Colonic mucosa (tissue), 4 donors: ENCODE measurements around the gene DUSP2. TPM values are rescaled to one million over a fixed set of nuclear protein-coding genes. Genes with fewer than 3 reads are reported as not detected.

ENCODE experiments used
- DNase-seq: peaks from one replicate; pipeline ENCODE4 v3.0.0-alpha.2; 2020
- H3K27ac ChIP-seq: fragments of 200-600 bp; one replicate; pipeline ENCODE4 v1.8.0; 2021
- H3K27me3 ChIP-seq: fragments of 200-600 bp; one replicate; pipeline ENCODE4 v1.8.0; 2021
- H3K36me3 ChIP-seq: fragments of 200-600 bp; one replicate; pipeline ENCODE4 v1.8.0; 2021
- H3K4me1 ChIP-seq: fragments of 200-600 bp; one replicate; pipeline ENCODE4 v1.8.0; 2021; ENCODE audit warnings: mild to moderate bottlenecking
- H3K4me3 ChIP-seq: fragments of 200-600 bp; one replicate; pipeline ENCODE4 v1.8.0; 2021
- H3K9ac ChIP-seq, 2 donors: one replicate each; pipeline ENCODE4 v1.7.0; 2013; ENCODE audit warnings: control low read depth in 2 of 2, low read depth in 2 of 2, low read length in 2 of 2
- H3K9me3 ChIP-seq: fragments of 200-600 bp; one replicate; pipeline ENCODE4 v1.8.0; 2021
- CTCF ChIP-seq: fragments of 200-600 bp; IDR thresholded peaks from one replicate; pipeline ENCODE4 v1.8.0; 2022; ENCODE audit warnings: antibody characterized with exemption, mild to moderate bottlenecking
- intact Hi-C: fragments of 100-400 bp; cut with DNase I; formaldehyde crosslinking; loops from one replicate; pipeline ENCODE4 v1.14.1; 2022
- total RNA-seq, 2 donors: library from RNA; stranded (reverse); fragmentation: NEBNext Ultra II Directional in 1 of 2; extraction: Animal tissue kit (Norgen Biotek cat#: 25700) in 1 of 2; gene quantifications; one replicate each; pipeline ENCODE4 v1.2.1, GENCODE V29; 2021
- donor health status: healthy.
- donor health status: DM: no; HTN: no; CAD: no.
- donor health status: DM: no; HTN: no; CAD: no.

The DUSP2 gene
- total RNA-seq, 2 donors from 2014 or later: 1.6 to 5.1 TPM

GRCh38 chr2:96109361-96109680, 35.9 kb downstream of the DUSP2 start:
- H3K36me3 ChIP-seq: no peaks in the 10 kb centered on the region
- no peak overlapping the region for H3K27ac ChIP-seq
- intact Hi-C loops: no loop called here
- H3K27me3 ChIP-seq: no peaks in the 10 kb centered on the region
- no peak overlapping the region for H3K4me3 ChIP-seq
- H3K9ac ChIP-seq: no peak overlapping the region
- no peak for DNase-seq
- no peaks in the 10 kb centered on the region for H3K4me1 ChIP-seq
- H3K9me3 ChIP-seq: no peaks in the 10 kb centered on the region
- no peak for TF ChIP-seq CTCF

- H3K9ac ChIP-seq: no peak overlapping the region
- intact Hi-C loops: no loop called here
These were observed 36.5 kb downstream of the DUSP2 start for GRCh38 chr2:96108541-96109360.

GRCh38 chr2:96108151-96108540, 37.1 kb downstream of the DUSP2 start:
- no peak overlapping the region for H3K27ac ChIP-seq
- intact Hi-C loops: no loop called here

More at GRCh38 chr2:96108541-96109360, 36.5 kb downstream of the DUSP2 start:
- Histone ChIP-seq H3K36me3 (no peaks in the 10 kb centered on the region), H3K9me3 (no peaks in the 10 kb centered on the region), H3K27ac (no peak overlapping the region), H3K27me3 (no peaks in the 10 kb centered on the region), H3K4me1 (no peaks in the 10 kb centered on the region), H3K4me3 (no peak overlapping the region)
- no peak for TF ChIP-seq CTCF
- DNase-seq: no peak

GRCh38 chr2:96107708-96108065, 37.6 kb downstream of the DUSP2 start:
- H3K4me1 ChIP-seq: no peaks in the 10 kb centered on the region
- TF ChIP-seq CTCF: no peak
- no peaks in the 10 kb centered on the region for H3K36me3 ChIP-seq
- no peak for DNase-seq
- H3K27ac ChIP-seq: no peak overlapping the region
- H3K9me3 ChIP-seq: no peaks in the 10 kb centered on the region
- H3K4me3 ChIP-seq: no peak overlapping the region
- no peaks in the 10 kb centered on the region for H3K27me3 ChIP-seq
- no peak overlapping the region for H3K9ac ChIP-seq
- intact Hi-C loops: no loop called here

More at GRCh38 chr2:96108151-96108540, 37.1 kb downstream of the DUSP2 start:
- DNase-seq: no peak
- Histone ChIP-seq H3K36me3 (no peaks in the 10 kb centered on the region), H3K27me3 (no peaks in the 10 kb centered on the region), H3K4me1 (no peaks in the 10 kb centered on the region), H3K4me3 (no peak overlapping the region), H3K9ac (no peak overlapping the region), H3K9me3 (no peaks in the 10 kb centered on the region)
- no peak for TF ChIP-seq CTCF

- intact Hi-C loops: no loop called here
- no peak overlapping the region for H3K27ac ChIP-seq
- no peaks in the 10 kb centered on the region for H3K27me3 ChIP-seq
- TF ChIP-seq CTCF: no peak
- no peaks in the 10 kb centered on the region for H3K36me3 ChIP-seq
- no peak for DNase-seq
- no peaks in the 10 kb centered on the region for H3K4me1 ChIP-seq
- no peak overlapping the region for H3K9ac ChIP-seq
- H3K4me3 ChIP-seq: no peak overlapping the region
- no peaks in the 10 kb centered on the region for H3K9me3 ChIP-seq
These were observed 38.1 kb downstream of the DUSP2 start for GRCh38 chr2:96106991-96107707.
